Left ventricle myocardium inferior (tissue), 1 donor: ENCODE data around the gene POR. TPM values are rescaled to one million over a fixed set of nuclear protein-coding genes. Genes with fewer than 3 reads are reported as not detected.
A peak's percentile ranks its signal among the peaks of the same experiment; 100 is the strongest.

Experiments used
- DNase-seq: peaks from one replicate; pipeline ENCODE4 v3.0.0-alpha.2; 2020
- H3K27ac ChIP-seq: fragments of 200-600 bp; replicated peaks from 2 replicates; pipeline ENCODE4 v1.8.0; 2021
- H3K27me3 ChIP-seq: fragments of 200-600 bp; 2 replicates; pipeline ENCODE4 v1.8.0; 2021; ENCODE audit warnings: low read depth
- H3K36me3 ChIP-seq: fragments of 200-600 bp; 2 replicates; pipeline ENCODE4 v1.8.0; 2021
- H3K4me1 ChIP-seq: fragments of 200-600 bp; 2 replicates; pipeline ENCODE4 v1.8.0; 2021
- H3K4me3 ChIP-seq: fragments of 200-600 bp; 2 replicates; pipeline ENCODE4 v1.8.0; 2021; ENCODE audit warnings: mild to moderate bottlenecking, moderate library complexity
- H3K9me3 ChIP-seq: fragments of 200-600 bp; replicated peaks from 2 replicates; pipeline ENCODE4 v1.8.0; 2021
- CTCF ChIP-seq: fragments of 200-600 bp; IDR thresholded peaks from 2 replicates; pipeline ENCODE4 v1.8.0; 2021; ENCODE audit warnings: antibody characterized with exemption, mild to moderate bottlenecking, borderline replicate concordance
- intact Hi-C: fragments of 100-400 bp; cut with micrococcal nuclease; formaldehyde crosslinking; loops from one replicate; pipeline ENCODE4 v1.11.0; 2022
- total RNA-seq: library from RNA; stranded (reverse); fragmentation: NEBNext Ultra II Directional; extraction: Animal tissue kit (Norgen Biotek cat#: 25700); gene quantifications from one replicate; pipeline ENCODE4 v1.2.1, GENCODE V29; 2021
- donor health status: DM: no; HTN: yes; CAD: no; lungs with severe emphysema.

POR gene
- total RNA-seq, 1 donor from 2014 or later: 72.9 TPM

- H3K27ac ChIP-seq: peak overlapping the region; percentile 76
- no peak for TF ChIP-seq CTCF
- no peaks in the 10 kb centered on the region for H3K9me3 ChIP-seq
- no peaks in the 10 kb centered on the region for H3K27me3 ChIP-seq
- peaks cover 5% of the 10 kb centered on the region for H3K36me3 ChIP-seq
- intact Hi-C loops: no loop called here
- peaks cover 41% of the 10 kb centered on the region for H3K4me1 ChIP-seq
- H3K4me3 ChIP-seq: no peak overlapping the region
- no peak for DNase-seq
These were observed 24.0 kb downstream of the POR start for GRCh38 chr7:75938921-75939320.

GRCh38 chr7:75943864-75944263 is 28.9 kb downstream of the POR start:
- no peak for TF ChIP-seq CTCF
- DNase-seq: no peak
- Histone ChIP-seq H3K36me3 (peaks cover 9% of the 10 kb centered on the region), H3K27me3 (no peaks in the 10 kb centered on the region), H3K9me3 (no peaks in the 10 kb centered on the region), H3K27ac (no peak overlapping the region), H3K4me1 (peaks cover 49% of the 10 kb centered on the region), H3K4me3 (no peak overlapping the region)
- intact Hi-C loops: no loop called here

GRCh38 chr7:75944507-75944906 is 29.6 kb downstream of the POR start:
- Histone ChIP-seq H3K9me3 (no peaks in the 10 kb centered on the region), H3K27me3 (no peaks in the 10 kb centered on the region), H3K4me3 (no peak overlapping the region), H3K36me3 (peaks cover 9% of the 10 kb centered on the region), H3K4me1 (peaks cover 52% of the 10 kb centered on the region), H3K27ac (peak overlapping the region; percentile 78)
- no peak for TF ChIP-seq CTCF
- intact Hi-C loops: no loop called here
- DNase-seq: no peak

GRCh38 chr7:75945297-75946168 is 30.6 kb downstream of the POR start:
- peaks cover 9% of the 10 kb centered on the region for H3K36me3 ChIP-seq
- no peaks in the 10 kb centered on the region for H3K27me3 ChIP-seq
- DNase-seq: no peak
- H3K4me1 ChIP-seq: peaks cover 62% of the 10 kb centered on the region
- intact Hi-C loops: no loop called here
- H3K9me3 ChIP-seq: no peaks in the 10 kb centered on the region
- peak; percentile 47 for TF ChIP-seq CTCF
- H3K4me3 ChIP-seq: no peak overlapping the region
- H3K27ac ChIP-seq: peak overlapping the region; percentile 78

GRCh38 chr7:75946207-75946855 is 31.4 kb downstream of the POR start:
- DNase-seq: no peak
- H3K9me3 ChIP-seq: no peaks in the 10 kb centered on the region
- H3K36me3 ChIP-seq: peaks cover 5% of the 10 kb centered on the region
- H3K27me3 ChIP-seq: no peaks in the 10 kb centered on the region
- peaks cover 70% of the 10 kb centered on the region for H3K4me1 ChIP-seq
- peak overlapping the region; percentile 78 for H3K27ac ChIP-seq
- no peak for TF ChIP-seq CTCF
- no peak overlapping the region for H3K4me3 ChIP-seq
- intact Hi-C loops: no loop called here
